Measurements from ENCODE around the gene FLACC1.
"Not testable (repeated sequence)": the region's sequence is repeated elsewhere in the genome, so short reads cannot be mapped to it uniquely, and the experiment has no call there.

The FLACC1 gene

DNA sequence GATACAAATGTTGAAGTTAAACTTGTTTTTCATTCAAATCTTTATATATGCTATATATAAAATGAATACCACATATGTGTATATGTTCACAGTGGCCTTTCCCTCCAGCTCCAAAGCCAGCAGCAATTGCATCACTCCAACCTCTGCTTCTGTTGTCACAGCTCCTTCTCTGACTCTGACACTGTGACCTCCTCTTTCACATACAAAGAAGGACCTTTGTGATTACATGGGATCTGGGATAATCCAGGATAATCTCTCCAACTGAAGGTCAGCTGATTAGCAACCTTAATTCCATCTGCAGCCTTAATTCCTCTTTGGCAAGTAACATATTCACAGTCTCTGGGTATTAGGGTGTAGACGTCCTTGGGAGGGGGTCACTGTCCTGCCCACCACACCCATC lies 8.4 kb downstream of the FLACC1 start:
- DNase-seq (ENCODE audit: low spot score) = no peak

DNA sequence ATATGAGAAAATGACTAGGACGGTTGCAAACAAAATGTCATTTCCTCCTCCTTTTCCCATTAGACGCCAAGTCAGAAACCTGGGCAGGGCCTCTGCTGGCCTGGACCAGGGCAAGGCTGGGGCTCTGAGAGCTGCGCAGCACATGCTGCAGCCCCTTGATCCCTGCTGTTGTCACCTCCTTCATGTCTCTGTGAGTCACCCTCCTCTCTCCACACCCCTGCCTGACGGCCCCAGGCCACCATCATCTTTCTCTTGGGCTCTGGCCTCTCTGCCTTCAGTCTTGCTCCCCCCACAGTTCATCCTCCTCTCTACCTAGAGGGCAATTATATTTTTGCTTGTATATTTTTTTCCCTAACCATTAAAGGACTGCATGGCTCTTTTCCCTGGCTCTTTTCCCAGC lies 10.0 kb downstream of the FLACC1 start:
- DNase-seq (ENCODE audit: low spot score) = no peak

DNA sequence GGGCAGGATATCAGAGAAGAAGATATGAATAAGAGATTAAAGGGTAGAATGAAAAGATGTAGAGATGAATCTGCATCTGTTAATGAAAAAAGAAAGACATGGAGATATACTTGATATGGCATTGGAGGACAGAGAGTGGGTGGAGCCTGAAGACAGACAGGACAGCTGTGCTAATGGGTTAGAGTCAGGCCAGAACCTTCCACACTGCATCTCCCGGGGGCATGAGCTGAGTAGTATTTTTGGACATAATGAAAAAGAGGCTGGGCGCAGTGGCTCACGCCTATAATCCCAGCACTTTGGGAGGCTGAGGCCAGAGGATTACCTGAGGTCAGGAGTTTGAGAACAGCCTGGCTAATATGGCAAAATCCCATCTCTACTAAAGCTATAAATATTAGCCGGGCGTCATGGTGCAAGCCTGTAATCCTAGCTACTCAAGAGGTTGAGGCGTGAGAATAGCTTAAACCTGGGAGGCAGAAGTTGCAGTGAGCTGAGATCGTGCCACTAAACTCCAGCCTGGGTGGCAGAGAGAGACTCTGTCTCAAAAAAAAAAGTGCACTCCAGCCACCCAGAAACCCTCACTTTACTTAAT lies 11.4 kb downstream of the FLACC1 start:
- no peak for DNase-seq (ENCODE audit: low spot score)

DNA sequence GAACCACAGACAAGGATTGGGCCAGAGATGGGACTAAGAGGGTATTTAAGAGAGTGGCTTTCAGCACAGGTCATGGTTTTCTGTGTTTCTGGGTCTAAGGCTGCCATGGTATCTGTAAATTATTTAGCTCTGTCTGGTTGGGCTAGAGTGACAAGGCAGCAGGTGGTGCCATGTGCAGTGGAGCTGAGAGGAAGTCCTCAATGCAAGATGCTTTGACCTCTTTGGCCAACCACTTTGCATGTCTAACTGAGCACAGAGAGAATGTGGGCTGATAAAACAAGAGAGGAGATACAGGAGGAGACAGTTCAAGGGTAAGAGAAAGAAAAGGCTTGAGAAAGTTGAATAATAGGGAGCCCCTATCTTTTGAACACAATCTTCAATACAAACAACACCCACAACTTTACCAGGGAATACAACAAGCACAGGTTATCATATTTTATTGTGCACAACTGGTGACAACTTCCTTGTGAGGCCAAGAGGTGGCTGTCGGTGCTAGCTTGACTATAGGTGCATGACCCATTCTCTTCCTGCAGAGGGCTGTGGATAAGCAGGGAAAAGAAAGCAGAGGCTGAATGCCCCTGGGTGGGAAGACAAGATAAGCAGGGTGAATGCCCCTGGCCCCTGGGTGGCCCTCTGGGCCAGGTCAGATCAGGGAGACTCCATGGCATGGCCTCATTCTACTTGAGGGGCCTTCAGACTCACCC lies 12.3 kb downstream of the FLACC1 start:
- no peak for DNase-seq (ENCODE audit: low spot score)

DNA sequence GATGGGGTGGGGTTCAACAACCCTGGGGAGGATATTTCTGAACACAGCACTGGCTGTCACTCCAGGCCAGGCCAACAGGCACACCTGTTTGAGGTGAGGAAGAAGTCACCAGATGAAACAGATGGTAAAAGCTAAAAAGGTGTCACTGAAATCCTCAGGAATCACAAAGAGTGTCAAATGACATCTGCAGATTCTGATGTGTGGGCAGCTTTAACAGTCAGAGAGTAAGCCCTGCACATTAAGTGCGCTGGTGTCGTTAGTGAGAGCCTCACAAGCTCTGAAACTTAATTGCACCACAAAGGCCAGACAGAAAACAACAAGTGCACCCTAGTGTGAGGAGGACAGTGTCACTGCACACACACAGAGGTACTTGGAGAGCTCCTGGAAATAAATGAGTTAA lies 13.6 kb downstream of the FLACC1 start:
- DNase-seq (ENCODE audit: low spot score) = no peak

DNA sequence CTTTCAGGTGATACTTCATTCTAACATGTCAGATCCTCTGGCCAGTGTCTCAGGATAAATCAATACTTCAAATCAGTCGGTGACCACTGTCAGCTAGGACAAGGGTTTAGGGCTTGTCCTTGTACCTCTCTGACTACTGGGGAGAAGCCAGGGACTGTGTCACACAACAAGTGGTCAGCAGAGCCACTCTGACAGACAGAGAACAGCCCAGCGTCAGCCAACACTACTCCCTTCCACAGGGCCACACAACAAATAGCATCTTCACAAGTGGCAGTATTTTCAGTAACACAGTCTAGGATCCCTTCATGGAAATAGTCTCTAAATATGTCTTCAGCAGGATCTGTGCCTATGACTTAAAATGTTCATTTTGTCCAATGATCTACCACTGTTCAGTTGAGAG lies 14.2 kb downstream of the FLACC1 start:
- DNase-seq (ENCODE audit: low spot score) = no peak

DNA sequence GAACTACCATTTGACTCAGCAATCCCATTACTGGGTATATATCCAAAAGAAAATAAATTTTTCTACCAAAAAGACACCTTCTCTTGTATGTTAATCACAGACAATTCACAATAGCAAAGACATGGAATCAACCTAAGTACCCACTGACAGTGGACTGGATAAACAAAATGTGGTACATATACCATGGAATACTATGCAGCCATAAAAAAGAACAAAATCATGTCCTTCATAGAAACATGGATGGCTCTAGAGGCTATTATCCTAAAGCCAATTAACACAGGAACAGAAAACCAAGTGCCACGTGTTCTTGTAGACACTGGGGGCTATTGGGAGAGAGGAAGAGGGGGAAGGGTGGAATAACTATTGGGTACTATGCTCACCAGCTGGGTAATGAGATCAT lies 27.7 kb downstream of the FLACC1 start:
- DNase-seq (ENCODE audit: low spot score) = no peak

DNA sequence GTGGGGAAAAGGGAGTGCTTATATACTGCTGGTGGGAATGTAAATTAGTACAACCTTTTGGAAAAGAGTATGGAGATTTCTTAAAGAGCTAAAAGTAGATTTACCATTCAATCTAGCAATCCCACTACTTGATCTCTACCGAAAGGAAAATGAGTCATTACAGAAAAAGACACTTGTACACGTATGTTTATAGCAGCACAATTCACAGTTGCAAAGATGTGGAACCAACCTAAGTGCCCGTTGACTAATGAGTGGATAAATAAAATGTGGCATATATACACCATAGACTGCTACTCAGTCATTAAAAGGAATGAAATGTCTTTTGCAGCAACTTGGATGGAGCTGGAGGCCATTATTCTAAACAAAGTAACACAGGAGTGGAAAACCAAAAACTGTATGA lies 29.5 kb downstream of the FLACC1 start:
- DNase-seq (ENCODE audit: low spot score) = no peak

DNA sequence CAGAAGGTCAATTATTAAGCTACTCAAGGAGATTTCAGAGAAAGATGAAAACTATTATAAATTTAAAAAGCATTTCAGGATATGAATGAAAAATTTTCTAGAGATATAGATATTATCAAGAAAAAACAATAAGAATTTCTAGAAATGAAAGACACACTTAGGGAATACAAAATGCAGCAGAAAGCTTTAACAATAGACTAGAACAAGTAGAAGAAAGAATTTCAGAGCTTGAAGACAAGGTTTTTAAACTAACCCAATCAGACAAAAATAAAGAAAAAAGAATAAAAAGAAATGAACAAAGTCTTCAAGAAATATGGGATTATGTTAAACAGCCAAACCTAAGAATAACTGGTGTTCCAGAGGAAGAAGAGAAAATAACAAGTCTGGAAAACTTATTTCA lies 34.4 kb downstream of the FLACC1 start:
- DNase-seq (ENCODE audit: low spot score) = no peak

DNA sequence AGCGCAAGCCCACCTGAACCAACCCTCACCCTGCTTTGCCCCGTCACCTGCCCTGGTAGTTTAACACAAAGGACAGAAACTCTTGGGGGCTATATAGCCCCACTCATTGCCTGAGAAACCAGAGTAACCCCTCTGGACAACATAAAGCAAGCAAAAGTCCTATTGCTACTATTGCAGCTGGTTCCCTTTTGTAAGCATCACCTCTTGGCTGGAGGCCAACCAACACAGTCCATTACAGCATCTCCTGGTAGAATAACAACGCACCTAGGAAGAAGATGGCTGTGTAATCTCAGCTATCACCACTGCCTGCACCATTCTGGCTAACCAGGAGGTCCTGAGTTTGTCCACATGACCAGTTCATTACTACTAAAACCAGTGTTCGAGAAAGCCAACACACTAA lies 36.4 kb downstream of the FLACC1 start:
- no peak for DNase-seq (ENCODE audit: low spot score)

DNA sequence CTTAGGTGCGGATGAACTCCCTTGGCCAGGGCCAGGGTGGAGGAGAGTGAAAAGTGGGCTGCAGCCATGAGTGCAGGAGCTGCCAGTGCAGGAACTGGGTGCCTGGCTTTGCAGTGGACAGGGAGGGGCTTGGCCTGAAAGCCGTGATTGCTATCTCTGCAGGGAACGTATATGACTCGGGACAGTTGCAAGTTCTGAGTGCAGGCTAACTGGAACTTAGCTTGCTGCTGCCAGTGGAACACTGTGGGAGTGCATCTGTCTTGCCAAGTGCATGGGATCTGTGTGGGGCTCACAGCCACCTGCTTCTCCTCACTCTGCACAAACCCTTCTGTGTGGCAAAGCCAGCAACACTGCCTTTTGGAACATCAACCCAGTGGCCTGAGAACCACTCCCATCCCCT lies 36.9 kb downstream of the FLACC1 start:
- DNase-seq (ENCODE audit: low spot score) = no peak

DNA sequence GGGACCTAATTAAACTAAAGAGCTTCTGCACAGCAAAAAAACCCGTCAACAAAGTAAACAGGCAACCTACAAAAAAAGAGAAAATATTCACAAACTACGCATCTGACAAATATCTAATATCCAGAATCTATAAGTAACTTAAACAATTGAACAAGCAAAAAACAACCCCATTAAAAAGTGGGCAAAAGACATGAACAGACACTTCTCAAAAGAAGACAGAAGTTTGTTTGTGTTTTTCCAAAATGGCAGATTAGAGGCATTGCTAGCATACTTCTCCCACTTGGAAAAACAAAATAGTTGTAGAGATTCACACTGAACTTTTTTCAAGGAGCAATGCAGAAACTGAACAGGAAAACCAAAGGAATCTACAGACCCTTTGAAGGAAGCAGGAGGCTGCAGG lies 37.6 kb downstream of the FLACC1 start:
- no peak for DNase-seq (ENCODE audit: low spot score)

DNA sequence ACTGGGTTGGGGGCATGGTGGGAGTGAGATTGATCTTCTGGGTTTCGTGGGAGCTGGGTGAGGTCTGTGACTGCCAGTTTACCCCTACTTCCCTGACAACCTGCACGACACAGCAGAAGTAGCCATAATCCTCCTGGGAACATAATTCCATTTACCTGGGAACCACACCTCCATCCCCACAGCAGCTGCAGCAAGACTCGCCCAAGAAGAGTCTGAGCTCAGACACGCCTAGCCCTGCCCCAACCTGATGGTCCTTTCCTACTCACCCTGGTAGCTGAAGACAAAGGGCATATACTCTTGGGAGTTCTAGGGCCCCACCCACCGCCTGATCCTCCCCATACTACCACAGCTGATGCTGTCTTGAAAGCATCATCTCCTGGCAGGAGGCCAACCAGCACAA lies 43.8 kb downstream of the FLACC1 start:
- DNase-seq (ENCODE audit: low spot score) = no peak

DNA sequence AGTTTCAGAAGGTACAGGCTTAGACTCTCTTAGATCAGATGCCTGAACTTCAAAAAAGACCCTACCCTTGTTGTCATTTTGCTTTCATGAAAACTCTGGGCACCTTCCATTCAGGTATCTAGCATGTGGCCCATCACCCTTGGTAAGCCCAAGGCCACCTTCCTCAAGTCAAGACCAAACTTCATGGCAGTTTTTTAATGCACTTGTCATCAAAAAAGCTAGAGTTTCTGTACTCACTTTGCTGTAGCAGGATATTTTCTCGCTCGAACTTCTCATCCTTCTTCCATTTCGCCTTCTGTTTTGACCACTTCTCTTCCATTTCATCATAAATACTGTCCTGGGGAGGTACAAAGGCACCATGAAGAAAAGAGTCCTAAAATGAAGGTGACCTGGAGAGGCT lies 48.2 kb downstream of the FLACC1 start:
- no peak for DNase-seq (ENCODE audit: low spot score)

DNA sequence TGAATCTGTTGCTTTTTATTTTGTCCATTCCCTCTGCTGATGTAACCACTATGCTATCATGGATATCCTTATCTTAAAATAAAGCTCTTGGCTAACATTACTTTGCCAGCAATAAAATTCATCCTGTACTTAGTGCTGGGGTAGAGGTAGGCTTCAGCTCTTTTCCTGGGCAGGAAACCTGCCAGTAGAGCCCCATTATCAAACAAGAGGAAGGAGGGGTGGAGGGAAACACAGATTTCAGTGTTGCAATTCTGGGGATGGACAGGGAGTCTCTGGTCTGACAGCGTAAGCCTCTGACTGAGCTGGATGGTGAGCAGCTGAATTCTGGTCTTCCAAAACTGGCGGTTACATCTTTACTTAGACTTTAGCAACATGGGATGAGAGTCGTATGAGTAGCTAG lies 49.3 kb downstream of the FLACC1 start:
- no peak for DNase-seq (ENCODE audit: low spot score)

DNA sequence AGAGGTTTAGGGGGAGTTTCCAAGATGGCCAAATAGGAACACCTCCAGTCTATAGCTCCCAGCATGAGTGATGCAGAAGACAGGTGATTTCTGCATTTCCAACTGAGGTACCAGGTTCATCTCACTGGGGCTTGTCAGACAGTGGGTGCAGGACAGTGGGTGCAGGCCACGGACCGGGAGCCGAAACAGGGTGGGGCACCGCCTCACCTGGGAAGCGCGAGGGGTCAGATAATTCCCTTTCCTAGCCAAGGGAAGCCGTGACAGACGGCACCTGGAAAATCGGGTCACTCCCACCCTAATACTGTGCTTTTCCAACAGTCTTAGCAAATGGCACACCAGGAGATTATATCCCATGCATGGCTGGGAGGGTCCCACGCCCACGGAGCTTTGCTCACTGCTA lies 57.2 kb downstream of the FLACC1 start:
- DNase-seq (ENCODE audit: low spot score) = not testable (repeated sequence)

DNA sequence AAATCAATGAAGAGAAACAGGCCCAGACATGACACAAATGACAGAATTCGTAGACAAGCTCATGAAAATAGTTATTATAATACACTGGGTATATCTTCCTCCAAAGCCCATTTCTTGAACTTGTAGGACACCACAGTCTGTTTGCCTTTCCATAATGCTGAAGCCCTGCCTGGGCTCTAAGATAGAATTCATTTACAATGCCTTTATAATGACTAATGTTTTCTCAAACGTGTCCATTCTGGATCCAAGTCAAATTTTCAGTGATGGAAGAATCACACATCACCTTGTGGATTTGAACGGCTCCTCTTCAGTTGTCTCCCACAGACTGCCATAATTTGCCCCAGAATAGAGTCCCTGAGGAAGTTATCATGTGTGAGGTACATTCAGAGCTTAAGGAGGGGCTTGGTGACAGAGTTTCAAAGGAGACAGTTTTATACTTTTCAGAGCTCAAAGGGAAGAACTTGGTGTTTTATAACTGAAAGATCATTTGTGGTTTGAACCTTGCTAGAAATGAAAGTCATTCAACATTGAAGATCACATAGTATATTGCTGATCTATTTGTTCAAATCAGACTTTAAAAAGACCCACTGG lies 58.6 kb downstream of the FLACC1 start:
- no peak for DNase-seq (ENCODE audit: low spot score)

DNA sequence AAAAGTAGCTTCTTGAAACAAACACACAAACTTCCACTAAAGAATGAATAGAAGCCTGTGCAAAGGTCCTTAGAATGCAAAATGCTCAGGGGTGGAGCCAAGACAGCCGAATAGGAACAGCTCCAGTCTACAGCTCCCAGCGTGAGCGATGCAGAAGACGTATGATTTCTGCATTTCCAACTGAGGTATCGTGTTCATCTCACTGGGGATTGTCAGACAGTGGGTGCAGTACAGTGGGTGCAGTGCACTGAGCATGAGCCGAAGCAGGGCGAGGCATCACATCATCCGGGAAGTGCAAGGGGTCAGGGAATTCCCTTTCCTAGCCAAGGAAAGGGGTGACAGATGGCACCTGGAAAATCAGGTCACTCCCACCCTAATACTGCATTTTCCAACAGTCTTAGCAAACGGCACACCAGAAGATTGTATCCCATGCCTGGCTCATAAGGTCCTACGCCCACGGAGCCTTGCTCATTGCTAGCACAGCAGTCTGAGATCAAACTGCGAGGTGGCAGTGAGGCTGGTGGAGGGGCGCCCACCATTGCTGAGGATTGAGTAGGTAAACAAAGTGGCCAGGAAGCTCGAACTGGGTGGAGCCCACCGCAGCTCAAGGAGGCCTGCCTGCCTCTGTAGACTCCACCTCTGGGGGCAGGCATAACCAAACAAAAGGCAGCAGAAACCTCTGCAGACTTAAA lies 66.5 kb downstream of the FLACC1 start:
- not testable (repeated sequence) for DNase-seq (ENCODE audit: low spot score)

DNA sequence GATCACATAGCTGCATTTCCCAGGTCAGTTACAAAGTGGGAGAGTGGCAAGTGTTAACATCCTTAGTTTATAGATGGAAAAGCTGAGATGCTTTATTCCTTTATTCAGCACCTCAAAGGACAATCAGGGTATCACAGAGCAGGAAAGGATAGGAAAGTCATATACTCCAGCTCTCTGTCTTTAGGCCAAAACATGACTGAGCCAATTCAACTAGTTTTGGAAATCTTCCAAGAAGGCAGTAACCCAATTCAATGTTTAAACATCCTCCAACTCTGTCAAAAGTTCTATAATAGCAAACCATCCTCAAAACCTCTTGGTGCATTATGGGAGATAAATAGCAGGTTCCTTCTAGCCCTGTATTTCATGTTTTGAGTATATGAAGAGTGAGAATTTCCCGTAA lies 71.6 kb downstream of the FLACC1 start:
- DNase-seq (ENCODE audit: low spot score) = no peak

DNA sequence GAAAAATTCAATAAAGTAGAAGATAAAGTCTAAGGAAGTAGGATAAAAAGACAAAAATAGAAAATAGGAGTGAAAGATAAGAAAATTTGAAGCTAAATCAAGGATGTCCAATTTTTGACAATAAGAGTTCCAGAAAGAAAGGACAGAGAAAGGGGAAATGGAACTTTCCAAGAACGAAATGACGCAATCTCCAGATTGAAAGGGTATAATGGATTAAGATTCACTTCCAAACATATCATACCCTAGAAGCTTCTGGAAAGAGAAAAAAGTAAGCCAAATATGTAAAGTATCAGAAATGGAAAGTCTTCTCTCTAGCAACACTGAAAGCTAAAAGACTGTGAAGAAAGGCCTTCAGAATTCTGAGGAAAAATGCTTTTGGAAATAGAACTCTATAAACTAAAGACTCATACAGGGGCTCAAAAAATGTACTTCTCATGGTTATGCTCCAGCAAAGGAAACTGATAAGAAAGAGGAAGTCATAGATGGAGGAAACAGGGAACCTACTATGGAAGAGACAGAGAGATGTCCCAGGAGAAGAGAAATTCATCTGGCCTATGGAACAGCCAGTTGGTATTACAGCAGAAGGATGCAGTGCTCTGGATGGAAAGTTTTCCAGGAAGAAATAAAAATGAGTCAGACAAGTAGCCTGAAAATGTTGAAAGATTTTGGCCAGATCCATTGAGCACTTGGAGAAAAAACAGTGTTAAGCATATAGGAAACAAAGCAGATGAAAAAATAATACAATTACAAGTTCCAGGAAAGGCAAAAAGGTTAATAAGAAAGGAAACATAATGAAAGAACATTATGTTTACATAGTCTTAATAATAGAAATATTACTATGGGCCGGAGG lies 76.7 kb downstream of the FLACC1 start:
- DNase-seq (ENCODE audit: low spot score) = no peak

DNA sequence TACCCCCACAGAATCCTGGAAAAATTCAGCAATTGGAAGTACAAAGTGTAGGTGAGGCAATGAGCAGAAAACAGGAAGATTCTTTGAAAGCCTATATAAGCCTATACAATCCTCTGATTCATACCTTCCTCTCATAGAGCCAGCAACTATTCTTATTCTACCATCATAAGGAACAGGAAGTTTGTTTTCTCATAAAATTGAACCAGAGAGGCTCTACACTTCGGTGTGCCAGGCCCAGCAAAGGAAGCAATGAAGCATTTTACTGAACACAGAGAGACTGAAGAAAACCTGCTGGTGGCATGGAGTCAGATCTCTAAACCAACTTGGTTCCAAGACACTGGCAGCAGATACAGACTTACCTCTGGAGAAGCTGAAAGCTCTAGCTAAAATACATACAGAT lies 78.1 kb downstream of the FLACC1 start:
- DNase-seq (ENCODE audit: low spot score) = no peak

DNA sequence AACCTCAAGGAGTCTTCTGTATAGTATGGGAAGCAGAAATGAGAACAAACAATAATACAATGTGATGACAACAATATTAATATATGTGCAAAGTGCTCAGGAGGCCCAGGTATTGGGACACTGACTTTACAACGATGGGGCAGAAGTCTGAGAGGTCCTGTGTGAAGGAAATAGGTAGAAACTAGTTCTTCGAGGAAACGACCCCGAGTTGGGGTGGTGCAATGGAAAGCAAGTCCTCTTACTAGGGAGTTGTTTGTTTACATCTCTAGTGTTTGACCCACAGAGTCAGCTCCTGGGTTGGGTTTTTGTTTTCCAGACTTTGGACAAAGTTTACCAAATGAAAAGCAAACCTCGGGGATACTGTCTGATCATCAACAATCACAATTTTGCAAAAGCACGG lies 80.6 kb downstream of the FLACC1 start:
- no peak for DNase-seq (ENCODE audit: low spot score)

Data from CD4-positive, alpha-beta T cell treated with Interleukin-2 at 100 ng/mL for 4 hours (primary cell).